ENCODE data around the gene ENKUR. TPM values are rescaled to one million over a fixed set of nuclear protein-coding genes. Genes with fewer than 3 reads are reported as not detected.
A peak's percentile ranks its signal among the peaks of the same experiment; 100 is the strongest.

The ENKUR gene
- polyA plus RNA-seq (ENCODE audit: insufficient read length in 10 of 10) = under 1 TPM; 0.24 to 0.50 (median 0.33) TPM
- long read RNA-seq, donor 1 = 0 reads
- long read RNA-seq, donor 2 = 0 reads
- long read RNA-seq, donor 3 = 0 reads
- long read RNA-seq, donor 4 = 0 reads
- long read RNA-seq, donor 5 = 0 reads
- long read RNA-seq, donor 6 = 0 reads
- long read RNA-seq, donor 7 = 0 reads
- long read RNA-seq, donor 8 = 0 reads
- long read RNA-seq, donor 9 = 0 reads

- peak; percentile 91 to 97 (median 94) for DNase-seq
Observed at GRCh38 chr10:25015828-25016375, at the start of gene ENKUR. TSS of gene ENKUR (minus strand) at chr10:25016158. CDS start at chr10:25015936, 222 bp downstream.

- DNase-seq = no peak
Observed at GRCh38 chr10:25064401-25064800, 48.4 kb upstream of the ENKUR start.

GRCh38 chr10:25063644-25064043 lies 47.7 kb upstream of the ENKUR start:
- no peak for DNase-seq

GRCh38 chr10:25063157-25063556 lies 47.2 kb upstream of the ENKUR start:
- DNase-seq = no peak

GRCh38 chr10:25061711-25062449 lies 45.9 kb upstream of the ENKUR start:
- no peak for DNase-seq

GRCh38 chr10:25061125-25061524 lies 45.2 kb upstream of the ENKUR start:
- no peak for DNase-seq

- DNase-seq = peak in 1 of 3 donors; percentile 45
Observed at GRCh38 chr10:25059990-25060389, 44.0 kb upstream of the ENKUR start.

GRCh38 chr10:25057886-25058285 lies 41.9 kb upstream of the ENKUR start:
- no peak for DNase-seq

GRCh38 chr10:25056726-25057125 lies 40.8 kb upstream of the ENKUR start:
- DNase-seq = no peak

GRCh38 chr10:25052012-25052411 lies 36.1 kb upstream of the ENKUR start:
- DNase-seq = no peak

GRCh38 chr10:25050402-25050801 lies 34.4 kb upstream of the ENKUR start:
- DNase-seq = no peak

- no peak for DNase-seq
Observed at GRCh38 chr10:25049966-25050365, 34.0 kb upstream of the ENKUR start.

- no peak for DNase-seq
Observed at GRCh38 chr10:25048450-25048849, 32.5 kb upstream of the ENKUR start.

GRCh38 chr10:25047591-25048301 lies 31.8 kb upstream of the ENKUR start:
- DNase-seq = peak in 1 of 3 donors; percentile 21

- no peak for DNase-seq
Observed at GRCh38 chr10:25047088-25047487, 31.1 kb upstream of the ENKUR start.

- no peak for DNase-seq
Observed at GRCh38 chr10:25046641-25047040, 30.7 kb upstream of the ENKUR start.

GRCh38 chr10:25039531-25039930 lies 23.6 kb upstream of the ENKUR start:
- DNase-seq = no peak

GRCh38 chr10:25038325-25038724 lies 22.4 kb upstream of the ENKUR start:
- DNase-seq = no peak

- DNase-seq = no peak
Observed at GRCh38 chr10:25036381-25036780, 20.4 kb upstream of the ENKUR start.

GRCh38 chr10:25029519-25029918 lies 13.6 kb upstream of the ENKUR start:
- no peak for DNase-seq

- no peak for DNase-seq
Observed at GRCh38 chr10:25028711-25029110, 12.8 kb upstream of the ENKUR start.

- DNase-seq = no peak
Observed at GRCh38 chr10:25026463-25026862, 10.5 kb upstream of the ENKUR start.

- peak in 1 of 3 donors; percentile 31 for DNase-seq
Observed at GRCh38 chr10:25024528-25024927, 8.6 kb upstream of the ENKUR start.

All from muscle of back (tissue), 13 donors.